GM13977 (cell line): ENCODE results near the gene RGPD5.
"Not testable (repeated sequence)": the region's sequence is repeated elsewhere in the genome, so short reads cannot be mapped to it uniquely, and the experiment has no call there.

ENCODE experiments used
- DNase-seq: peaks from one replicate; pipeline ENCODE4 v3.0.0; 2012; ENCODE audit warnings: low spot score
- in situ Hi-C: fragments of 300-500 bp; cut with MboI; formaldehyde crosslinking; loops from one replicate; pipeline ENCODE4 v1.12.0; 2022; ENCODE audit warnings: low sequenced_read_pairs, low pct_unique_long_range_greater_than_20kb, mixed read lengths, inconsistent platforms; ENCODE audit not compliant: unreplicated experiment

RGPD5 gene

GRCh38 chr2:109882112-109882511, 88.0 kb downstream of the RGPD5 start:
- in situ Hi-C loops, DNase-seq: not testable (repeated sequence)

GRCh38 chr2:109888414-109888813, 94.3 kb downstream of the RGPD5 start:
- DNase-seq, in situ Hi-C loops: not testable (repeated sequence)

GRCh38 chr2:109889909-109890308, 95.8 kb downstream of the RGPD5 start:
- in situ Hi-C loops, DNase-seq: not testable (repeated sequence)

GRCh38 chr2:109891024-109891423, 96.9 kb downstream of the RGPD5 start:
- DNase-seq, in situ Hi-C loops: not testable (repeated sequence)

- in situ Hi-C loops, DNase-seq: not testable (repeated sequence)
Measured at GRCh38 chr2:109893736-109894135, 99.6 kb downstream of the RGPD5 start.

GRCh38 chr2:109894141-109894540, 100.0 kb downstream of the RGPD5 start:
- in situ Hi-C loops, DNase-seq: not testable (repeated sequence)

GRCh38 chr2:109895090-109895869, 101.2 kb downstream of the RGPD5 start:
- in situ Hi-C loops, DNase-seq: not testable (repeated sequence)

- in situ Hi-C loops, DNase-seq: not testable (repeated sequence)
Measured at GRCh38 chr2:109896212-109896611, 102.1 kb downstream of the RGPD5 start.

- DNase-seq, in situ Hi-C loops: not testable (repeated sequence)
Measured at GRCh38 chr2:109897769-109898461, 103.8 kb downstream of the RGPD5 start.

GRCh38 chr2:109898462-109899336, 104.6 kb downstream of the RGPD5 start, which contains the start of gene LIMS3:
Gene LIMS3, plus strand, starts transcription at chr2:109898688. Its CDS starts 41 bp downstream, at chr2:109898729.
- DNase-seq, in situ Hi-C loops: not testable (repeated sequence)

GRCh38 chr2:109905796-109906195, 111.7 kb downstream of the RGPD5 start:
- DNase-seq, in situ Hi-C loops: not testable (repeated sequence)
